Neutrophil (primary cell): ENCODE results near the gene RSPO4.

Source experiments
- H3K27ac ChIP-seq: fragments of 200-600 bp; sonication (generic); 2 replicates; pipeline ENCODE4 v1.5.1; 2016; ENCODE audit warnings: mild to moderate bottlenecking, moderate library complexity
- H3K27me3 ChIP-seq: fragments of 200-600 bp; sonication (generic); 2 replicates; pipeline ENCODE4 v1.6.0; 2016; ENCODE audit warnings: mild to moderate bottlenecking
- H3K36me3 ChIP-seq: fragments of 200-600 bp; sonication (generic); 2 replicates; pipeline ENCODE4 v1.5.1; 2017
- H3K4me1 ChIP-seq, 2 experiments: fragments of 200-600 bp in 1 of 2; sonication (generic) in 1 of 2; 1 replicate in 1 of 2; 2 replicates in 1 of 2; pipeline versions ENCODE4 v1.5.1 to v1.6.1; 2013 to 2016; ENCODE audit warnings: low read depth in 1 of 2, low read length in 1 of 2, mild to moderate bottlenecking in 1 of 2, moderate library complexity in 1 of 2; ENCODE audit not compliant: control insufficient read depth in 1 of 2, insufficient read depth in 1 of 2
- H3K4me3 ChIP-seq, 2 experiments: fragments of 200-600 bp in 1 of 2; sonication (generic) in 1 of 2; 1 replicate in 1 of 2; 2 replicates in 1 of 2; pipeline ENCODE4 v1.5.1; 2013 to 2016; ENCODE audit warnings: low read depth in 1 of 2, low read length in 1 of 2, mild to moderate bottlenecking in 1 of 2, moderate library complexity in 1 of 2
- H3K9me3 ChIP-seq: fragments of 200-600 bp; sonication (generic); 2 replicates; pipeline ENCODE4 v1.5.1; 2016
- TF ChIP-seq, protein P1 (sequence below): fragments of 200-600 bp; sonication (generic); IDR thresholded peaks from 2 replicates; pipeline ENCODE4 v1.5.1; 2016; ENCODE audit warnings: antibody characterized with exemption

RSPO4 gene

DNA sequence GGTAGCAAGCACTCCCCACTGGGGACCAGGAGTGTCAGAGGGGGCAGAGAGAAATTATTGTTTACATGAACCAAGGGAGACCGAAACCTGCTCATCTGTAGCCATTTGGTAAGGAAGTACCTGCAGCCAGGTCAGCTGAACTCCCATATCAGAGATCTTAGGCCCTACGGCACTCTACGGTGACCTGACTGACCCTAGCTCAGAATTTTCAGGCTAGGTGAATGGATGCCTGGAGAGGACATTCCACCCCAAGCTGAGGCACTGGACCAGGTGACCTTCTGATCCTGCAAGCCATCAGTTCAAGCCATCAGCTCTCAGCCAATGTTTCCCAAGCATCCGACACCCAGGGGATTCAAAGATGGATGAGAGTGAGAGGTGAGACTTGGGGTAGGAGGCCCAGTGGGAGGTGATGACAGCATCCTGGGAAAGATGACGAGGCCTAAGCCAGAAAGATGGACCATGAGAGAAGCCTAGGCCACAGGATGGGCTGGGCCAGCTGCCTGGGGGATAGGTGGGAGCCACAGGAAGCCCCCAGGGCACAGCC is 88.7 kb downstream of the RSPO4 start:
- H3K4me1 ChIP-seq = no peaks in the 10 kb centered on the region
- H3K9me3 ChIP-seq = no peaks in the 10 kb centered on the region
- H3K27me3 ChIP-seq = peaks cover 36% of the 10 kb centered on the region
- H3K36me3 ChIP-seq = no peaks in the 10 kb centered on the region
- TF ChIP-seq, protein P1, sequence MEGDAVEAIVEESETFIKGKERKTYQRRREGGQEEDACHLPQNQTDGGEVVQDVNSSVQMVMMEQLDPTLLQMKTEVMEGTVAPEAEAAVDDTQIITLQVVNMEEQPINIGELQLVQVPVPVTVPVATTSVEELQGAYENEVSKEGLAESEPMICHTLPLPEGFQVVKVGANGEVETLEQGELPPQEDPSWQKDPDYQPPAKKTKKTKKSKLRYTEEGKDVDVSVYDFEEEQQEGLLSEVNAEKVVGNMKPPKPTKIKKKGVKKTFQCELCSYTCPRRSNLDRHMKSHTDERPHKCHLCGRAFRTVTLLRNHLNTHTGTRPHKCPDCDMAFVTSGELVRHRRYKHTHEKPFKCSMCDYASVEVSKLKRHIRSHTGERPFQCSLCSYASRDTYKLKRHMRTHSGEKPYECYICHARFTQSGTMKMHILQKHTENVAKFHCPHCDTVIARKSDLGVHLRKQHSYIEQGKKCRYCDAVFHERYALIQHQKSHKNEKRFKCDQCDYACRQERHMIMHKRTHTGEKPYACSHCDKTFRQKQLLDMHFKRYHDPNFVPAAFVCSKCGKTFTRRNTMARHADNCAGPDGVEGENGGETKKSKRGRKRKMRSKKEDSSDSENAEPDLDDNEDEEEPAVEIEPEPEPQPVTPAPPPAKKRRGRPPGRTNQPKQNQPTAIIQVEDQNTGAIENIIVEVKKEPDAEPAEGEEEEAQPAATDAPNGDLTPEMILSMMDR = no peak
- H3K4me3 ChIP-seq = no peak overlapping the region
- H3K27ac ChIP-seq = no peak overlapping the region

DNA sequence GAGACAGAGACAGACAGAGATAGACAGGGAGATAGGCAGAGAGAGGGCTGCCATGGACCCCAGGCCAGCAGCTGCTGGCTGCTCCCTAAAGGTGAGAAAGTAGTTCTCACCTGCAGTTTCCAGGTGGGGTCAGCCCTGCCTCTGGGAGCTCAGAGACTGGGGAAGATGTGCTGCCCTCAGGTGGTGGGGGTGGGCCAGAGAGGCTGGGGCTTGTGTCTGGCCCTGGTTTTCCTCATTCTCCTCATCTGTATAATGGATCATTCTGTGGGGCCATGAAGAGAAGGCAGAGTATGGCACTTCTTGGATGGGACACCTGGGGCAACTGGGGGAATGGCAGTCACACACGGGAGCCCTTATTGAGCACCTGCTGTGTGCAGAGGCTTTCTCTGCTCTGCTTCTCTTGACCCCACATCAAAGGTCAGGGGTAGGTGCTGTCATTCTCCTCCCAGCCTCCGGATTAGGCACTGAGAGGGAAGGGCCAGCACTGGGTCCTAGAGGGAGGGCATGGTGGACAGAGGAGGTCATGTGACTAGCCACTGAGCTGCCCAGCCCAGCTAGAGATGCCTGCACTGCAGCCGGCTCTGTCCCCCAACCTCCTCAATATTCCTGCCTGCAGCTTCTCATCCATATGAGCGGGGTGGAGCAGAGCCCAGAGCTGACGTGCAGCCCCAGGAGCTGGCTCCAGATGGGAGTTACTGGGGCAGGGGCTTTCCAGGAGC is 90.1 kb downstream of the RSPO4 start:
- Histone ChIP-seq H3K27me3 (peaks cover 29% of the 10 kb centered on the region), H3K4me1 (no peaks in the 10 kb centered on the region)

DNA sequence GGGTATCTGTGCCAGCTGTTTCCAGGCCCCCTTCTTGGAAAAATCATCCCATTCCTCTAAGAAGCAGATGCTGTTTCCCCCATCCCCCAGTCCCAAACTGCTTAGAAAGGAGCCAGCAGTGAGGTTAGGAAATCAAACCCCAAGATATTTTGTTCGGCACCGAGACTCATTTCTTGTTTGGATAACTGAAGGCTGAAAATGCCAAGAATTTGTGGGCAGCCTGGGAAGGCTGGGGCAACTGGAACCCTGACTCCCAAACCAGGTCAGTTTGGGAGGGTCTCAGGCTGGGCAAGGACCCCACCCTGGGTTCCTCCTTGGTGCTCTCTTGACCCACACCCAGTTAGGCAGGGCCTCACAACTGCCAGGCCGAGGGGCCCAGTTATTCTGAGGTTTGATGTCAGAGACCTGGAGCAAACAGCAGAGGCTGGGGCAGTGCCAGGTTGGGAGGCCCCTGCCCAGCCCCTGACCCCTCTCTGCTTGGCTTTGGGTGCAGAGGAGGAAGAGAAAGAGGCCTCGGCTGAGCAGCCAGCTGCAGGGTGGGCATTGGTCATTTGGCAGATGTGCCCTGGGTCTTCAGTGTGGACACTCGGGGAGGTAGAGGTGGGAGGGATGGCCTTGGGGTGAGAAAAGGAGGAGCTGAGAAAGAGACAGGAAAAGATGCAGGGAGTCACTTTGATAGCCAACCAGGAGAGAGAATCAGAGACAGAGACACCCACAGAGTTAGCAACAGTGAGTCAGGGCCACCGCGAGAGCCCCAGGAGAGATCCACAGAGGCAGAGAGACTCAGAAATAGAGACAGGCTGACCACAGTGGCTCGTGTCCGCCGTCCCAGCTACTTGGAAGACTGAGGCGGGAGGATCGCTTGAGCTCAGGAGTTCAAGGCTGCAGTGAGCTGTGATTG is 91.0 kb downstream of the RSPO4 start:
- H3K4me1 ChIP-seq = no peaks in the 10 kb centered on the region
- H3K27ac ChIP-seq = no peak overlapping the region
- H3K36me3 ChIP-seq = no peaks in the 10 kb centered on the region
- no peaks in the 10 kb centered on the region for H3K9me3 ChIP-seq
- peaks cover 20% of the 10 kb centered on the region for H3K27me3 ChIP-seq
- H3K4me3 ChIP-seq = no peak overlapping the region
- TF ChIP-seq, protein P1 = no peak

More for the DNA sequence above, 90.1 kb downstream of the RSPO4 start:
- H3K9me3 ChIP-seq = no peaks in the 10 kb centered on the region
- TF ChIP-seq, protein P1 = no peak
- H3K27ac ChIP-seq = no peak overlapping the region
- no peaks in the 10 kb centered on the region for H3K36me3 ChIP-seq
- no peak overlapping the region for H3K4me3 ChIP-seq

DNA sequence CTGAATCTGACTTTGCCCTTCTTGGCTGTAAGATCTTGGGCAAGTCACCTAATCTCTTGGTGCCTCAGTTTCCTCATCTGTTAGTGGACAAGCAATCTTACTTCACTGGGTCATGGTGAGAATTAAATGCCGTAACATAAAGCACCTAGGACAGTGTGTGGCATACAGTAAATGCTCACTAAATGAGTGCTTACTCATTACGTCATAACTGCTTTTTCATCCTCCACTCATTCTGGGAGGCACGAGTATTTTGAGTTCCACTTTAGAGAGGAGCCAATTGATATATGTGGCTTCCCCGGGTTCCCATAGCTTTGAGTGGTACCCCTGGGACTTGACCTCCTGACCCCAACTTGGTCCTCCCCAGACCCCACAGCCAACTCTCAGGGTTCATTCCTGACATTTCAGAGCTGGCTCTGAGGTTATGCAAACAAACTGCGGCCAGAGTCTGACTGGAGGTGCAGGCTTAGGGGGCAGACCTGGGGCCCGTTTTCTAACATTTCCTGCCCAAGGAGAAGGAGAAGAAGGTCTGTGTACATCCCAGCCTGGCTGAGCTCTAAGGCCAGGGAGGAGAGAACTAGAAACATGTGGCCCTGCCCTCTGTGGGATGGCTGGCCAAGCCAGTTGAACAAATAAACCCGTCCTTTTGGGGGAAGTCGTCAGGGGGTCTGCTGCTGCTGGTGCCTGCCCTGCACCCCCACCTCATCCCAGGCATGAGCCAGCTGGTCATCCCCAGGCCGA is 91.8 kb downstream of the RSPO4 start:
- H3K4me3 ChIP-seq = no peak overlapping the region
- no peaks in the 10 kb centered on the region for H3K9me3 ChIP-seq
- H3K36me3 ChIP-seq = no peaks in the 10 kb centered on the region
- TF ChIP-seq, protein P1 = no peak
- no peak overlapping the region for H3K27ac ChIP-seq
- peaks cover 12% of the 10 kb centered on the region for H3K27me3 ChIP-seq
- H3K4me1 ChIP-seq = no peaks in the 10 kb centered on the region

DNA sequence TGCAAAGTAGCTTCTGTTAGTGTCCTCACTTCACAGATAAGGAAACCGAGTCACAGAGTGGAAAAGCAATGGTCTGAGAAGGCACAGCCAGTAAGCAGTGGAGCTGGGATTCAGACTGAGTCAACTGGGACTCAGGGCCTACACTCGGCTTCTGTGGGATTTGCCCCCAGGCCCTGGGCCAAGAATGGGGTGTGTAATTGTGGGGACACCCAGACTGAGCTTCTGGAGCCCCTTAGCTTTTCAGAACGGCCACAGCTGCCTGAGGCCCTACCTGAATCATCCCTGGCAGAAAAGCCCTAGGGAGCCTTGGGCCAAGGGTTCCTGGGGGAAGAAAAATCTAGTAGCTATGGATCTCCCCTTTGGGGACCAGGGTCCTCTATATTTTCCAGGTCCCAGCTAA is 92.5 kb downstream of the RSPO4 start:
- TF ChIP-seq, protein P1 = no peak

More for the DNA sequence above, 92.5 kb downstream of the RSPO4 start:
- Histone ChIP-seq H3K36me3 (no peaks in the 10 kb centered on the region), H3K4me1 (no peaks in the 10 kb centered on the region), H3K27me3 (peaks cover 5% of the 10 kb centered on the region), H3K4me3 (no peak overlapping the region), H3K9me3 (no peaks in the 10 kb centered on the region), H3K27ac (no peak overlapping the region)
